H1 (cell line): ENCODE results near the gene CCDC51. TPM values are rescaled to one million over a fixed set of nuclear protein-coding genes. Genes with fewer than 3 reads are reported as not detected.

Source experiments
- CTCF ChIA-PET: fragments of 300-600 bp; sonication (Branson Sonifier 250); formaldehyde crosslinking; loops from one replicate; lab custom pipeline; 2021; ENCODE audit not compliant: partially characterized antibody; lab: Charles Lee
- POLR2A ChIA-PET: fragments of 300-600 bp; sonication (Branson Sonifier 250); formaldehyde crosslinking; loops from one replicate; lab custom pipeline; 2021; ENCODE audit warnings: inconsistent platforms; ENCODE audit not compliant: partially characterized antibody; lab: Charles Lee
- DNase-seq, 2 experiments: peaks; one replicate each; pipeline versions ENCODE4 v3.0.0 to v3.0.0-alpha.2; 2010 to 2022; ENCODE audit warnings: low spot score in 2 of 2, low read depth in 1 of 2, mixed read lengths in 1 of 2
- FAIRE-seq: peaks from 2 replicates; lab custom pipeline; 2011; peaks lifted over from hg19 to GRCh38; lab: Jason Lieb, UNC
- H2AFZ ChIP-seq: 2 replicates; pipeline ENCODE4 v1.8.1; 2012; ENCODE audit warnings: low read length, inconsistent platforms
- H2AK5ac ChIP-seq: 2 replicates; pipeline ENCODE4 v1.6.1; 2013; ENCODE audit warnings: low read depth, low read length
- H2BK120ac ChIP-seq: replicated peaks from 2 replicates; pipeline ENCODE3; 2013; ENCODE audit warnings: low read depth, low read length, inconsistent platforms
- H2BK12ac ChIP-seq: 2 replicates; pipeline ENCODE4 v1.6.1; 2013; ENCODE audit warnings: low read depth, low read length
- H2BK15ac ChIP-seq: 2 replicates; pipeline ENCODE4 v1.6.1; 2013; ENCODE audit warnings: low read length
- H2BK20ac ChIP-seq: 2 replicates; pipeline ENCODE4 v1.6.1; 2013; ENCODE audit warnings: low read length
- H2BK5ac ChIP-seq: 2 replicates; pipeline ENCODE4 v1.6.1; 2013; ENCODE audit warnings: low read depth, low read length
- H3K14ac ChIP-seq: 2 replicates; pipeline ENCODE4 v1.6.1; 2013; ENCODE audit warnings: inconsistent platforms; ENCODE audit not compliant: insufficient read length
- H3K18ac ChIP-seq: 2 replicates; pipeline ENCODE4 v1.6.1; 2013; ENCODE audit warnings: low read length; ENCODE audit errors: extremely low read depth
- H3K23ac ChIP-seq: 2 replicates; pipeline ENCODE4 v1.6.1; 2013; ENCODE audit warnings: inconsistent platforms; ENCODE audit not compliant: insufficient read length
- H3K23me2 ChIP-seq: 2 replicates; pipeline ENCODE4 v1.6.1; 2013; ENCODE audit warnings: low read depth, low read length
- H3K27ac ChIP-seq: 2 replicates; pipeline ENCODE4 v1.6.1; 2011; ENCODE audit warnings: low read depth, low read length, inconsistent platforms
- H3K27me3 ChIP-seq, 4 experiments: replicated peaks in 1 of 4; 1 replicate in 1 of 4; 2 replicates in 3 of 4; pipeline versions ENCODE4 v1.6.1 to v1.8.1; 2011 to 2013; ENCODE audit warnings: low read length in 3 of 4, mild to moderate bottlenecking in 3 of 4, inconsistent platforms in 2 of 4, mixed read lengths in 2 of 4, moderate library complexity in 1 of 4; ENCODE audit not compliant: control insufficient read depth in 3 of 4, insufficient read depth in 3 of 4; ENCODE audit errors: extremely low read depth in 1 of 4
- H3K36me3 ChIP-seq, 4 experiments: 2 replicates each; pipeline versions ENCODE4 v1.6.1 to v1.8.1; 2011 to 2013; ENCODE audit warnings: mild to moderate bottlenecking in 4 of 4, low read length in 3 of 4, moderate library complexity in 2 of 4, control low read depth in 1 of 4, inconsistent platforms in 1 of 4; ENCODE audit not compliant: insufficient read depth in 4 of 4, control insufficient read depth in 2 of 4
- H3K4ac ChIP-seq: replicated peaks from 2 replicates; pipeline ENCODE3; 2013; ENCODE audit warnings: low read length, low read depth, mixed read lengths, inconsistent platforms; ENCODE audit not compliant: insufficient read length
- H3K4me1 ChIP-seq, 4 experiments: replicated peaks in 1 of 4; 1 replicate in 1 of 4; 2 replicates in 3 of 4; pipeline versions ENCODE4 v1.6.1 to v1.8.1; 2011 to 2013; ENCODE audit warnings: low read length in 3 of 4, inconsistent platforms in 2 of 4, mixed read lengths in 1 of 4; ENCODE audit not compliant: insufficient read depth in 4 of 4, control insufficient read depth in 3 of 4
- H3K4me2 ChIP-seq, 2 experiments: 2 replicates each; pipeline versions ENCODE4 v1.6.1 to v1.8.1; 2011 to 2013; ENCODE audit warnings: low read depth in 2 of 2, low read length in 2 of 2, control low read depth in 1 of 2, inconsistent platforms in 1 of 2, mild to moderate bottlenecking in 1 of 2; ENCODE audit not compliant: insufficient read depth in 1 of 2
- H3K4me3 ChIP-seq, 4 experiments: fragments of 200-600, 300-600 bp in 1 of 4; sonication (generic), shearing (Covaris generic), sonication (Bioruptor Twin) in 1 of 4; 2 replicates each; pipeline versions ENCODE4 v1.5.1 to v1.8.1; 2011 to 2016; ENCODE audit warnings: low read length in 4 of 4, low read depth in 3 of 4, control low read depth in 2 of 4, inconsistent platforms in 2 of 4, mild to moderate bottlenecking in 2 of 4, mixed read lengths in 1 of 4, moderate library complexity in 1 of 4; ENCODE audit not compliant: insufficient read depth in 2 of 4; ENCODE audit errors: extremely low read depth in 1 of 4
- H3K56ac ChIP-seq: replicated peaks from 2 replicates; pipeline ENCODE3; 2013; ENCODE audit warnings: low read depth, mild to moderate bottlenecking, mixed read lengths, low read length, inconsistent platforms; ENCODE audit not compliant: insufficient read length
- H3K79me1 ChIP-seq: 2 replicates; pipeline ENCODE4 v1.6.1; 2013; ENCODE audit warnings: low read depth, low read length, control low read depth
- H3K79me2 ChIP-seq, 2 experiments: 2 replicates each; pipeline versions ENCODE4 v1.6.1 to v1.8.1; 2012 to 2013; ENCODE audit warnings: low read length in 2 of 2, mild to moderate bottlenecking in 2 of 2, inconsistent platforms in 1 of 2; ENCODE audit not compliant: insufficient read depth in 2 of 2, control insufficient read depth in 1 of 2
- H3K9ac ChIP-seq, 4 experiments: replicated peaks in 1 of 4; 1 replicate in 1 of 4; 2 replicates in 3 of 4; pipeline versions ENCODE4 v1.6.1 to v1.8.1; 2011 to 2013; ENCODE audit warnings: low read depth in 3 of 4, low read length in 3 of 4, control low read depth in 2 of 4, mild to moderate bottlenecking in 2 of 4, moderate library complexity in 2 of 4, inconsistent platforms in 1 of 4; ENCODE audit errors: extremely low read depth in 1 of 4
- H3K9me3 ChIP-seq, 2 experiments: 2 replicates each; pipeline versions ENCODE4 v1.6.1 to v1.8.1; 2012 to 2013; ENCODE audit warnings: mild to moderate bottlenecking in 2 of 2, moderate library complexity in 2 of 2, control low read depth in 1 of 2, inconsistent platforms in 1 of 2, low read depth in 1 of 2, low read length in 1 of 2, mixed read lengths in 1 of 2; ENCODE audit not compliant: insufficient read depth in 2 of 2
- H4K20me1 ChIP-seq, 2 experiments: replicated peaks in 1 of 2; 2 replicates each; pipeline versions ENCODE3 to v1.8.1; 2011 to 2013; ENCODE audit warnings: inconsistent platforms in 2 of 2, low read length in 2 of 2, mild to moderate bottlenecking in 1 of 2; ENCODE audit not compliant: insufficient read depth in 2 of 2, control insufficient read depth in 1 of 2
- H4K5ac ChIP-seq: 2 replicates; pipeline ENCODE4 v1.6.1; 2013; ENCODE audit warnings: low read length, low read depth, mixed read lengths, inconsistent platforms; ENCODE audit not compliant: insufficient read length
- H4K8ac ChIP-seq: 2 replicates; pipeline ENCODE4 v1.8.0; 2013; ENCODE audit warnings: mild to moderate bottlenecking, moderate library complexity, low read length, inconsistent platforms; ENCODE audit not compliant: insufficient read depth; ENCODE audit errors: extremely low read depth
- H4K91ac ChIP-seq: replicated peaks from 2 replicates; pipeline ENCODE3; 2013; ENCODE audit warnings: low read length, mixed read lengths, inconsistent platforms; ENCODE audit not compliant: insufficient read length
- ATF3 ChIP-seq: IDR thresholded peaks from 2 replicates; pipeline ENCODE4 v1.6.1; 2011; ENCODE audit warnings: low read depth, mild to moderate bottlenecking, low read length; ENCODE audit not compliant: insufficient read depth
- CBX5 ChIP-seq: fragments of 300-800, 300-1000 bp; sonication (generic); IDR thresholded peaks from 2 replicates; pipeline ENCODE4 v1.7.1; 2016; ENCODE audit warnings: antibody characterized with exemption, low read length, low read depth
- JUN ChIP-seq: IDR thresholded peaks from 2 replicates; pipeline ENCODE4 v1.6.1; 2011; ENCODE audit warnings: low read depth, mild to moderate bottlenecking, improper control_type of control experiment, low read length
- KDM1A ChIP-seq: fragments of 200-600, 300-600 bp; sonication (generic); IDR thresholded peaks from 2 replicates; pipeline ENCODE4 v1.7.1; 2016; ENCODE audit warnings: mild to moderate bottlenecking, low read length, borderline replicate concordance
- RAD21 ChIP-seq, 2 experiments: IDR thresholded peaks in 1 of 2; conservative IDR thresholded peaks in 1 of 2; 2 replicates each; pipeline ENCODE4 v1.6.1; 2011; ENCODE audit warnings: low read depth in 2 of 2, low read length in 2 of 2, improper control_type of control experiment in 1 of 2, inconsistent platforms in 1 of 2, mild to moderate bottlenecking in 1 of 2, moderate library complexity in 1 of 2
- RFX5 ChIP-seq: IDR thresholded peaks from 2 replicates; pipeline ENCODE4 v1.6.1; 2011; ENCODE audit warnings: low read depth, low read length, improper control_type of control experiment, borderline replicate concordance
- SIX5 ChIP-seq: IDR thresholded peaks from 2 replicates; pipeline ENCODE4 v1.6.1; 2011; ENCODE audit warnings: mild to moderate bottlenecking, low read depth, low read length
- SP2 ChIP-seq: IDR thresholded peaks from 2 replicates; pipeline ENCODE4 v1.6.1; 2012; ENCODE audit warnings: mild to moderate bottlenecking, low read length, inconsistent platforms
- SUZ12 ChIP-seq: fragments of 200-600 bp; sonication (generic); IDR thresholded peaks from 2 replicates; pipeline ENCODE4 v1.6.1; 2012; ENCODE audit warnings: mild to moderate bottlenecking, inconsistent platforms, low read length, moderate library complexity, mixed read lengths
- USF2 ChIP-seq: IDR thresholded peaks from 2 replicates; pipeline ENCODE4 v1.6.1; 2011; ENCODE audit warnings: low read length, improper control_type of control experiment
- WGBS, 2 experiments: shearing (Covaris generic) in 1 of 2; methylation state at CpG; one replicate each; pipeline versions ENCODE4 v1.1.6 to v1.1.7; 2013 to 2015; ENCODE audit warnings: low lambda C conversion rate in 2 of 2, mixed read lengths in 2 of 2, inconsistent platforms in 1 of 2, low coverage in 1 of 2, missing lambda C conversion rate in 1 of 2; ENCODE audit not compliant: insufficient replicate concordance in 2 of 2, insufficient coverage in 1 of 2, insufficient read length in 1 of 2; ENCODE audit errors: extremely low coverage in 1 of 2, missing lambda C conversion rate in 1 of 2; 5-methylcytosine and 5-hydroxymethylcytosine counted together
- polyA plus RNA-seq, 7 experiments: library from polyadenylated mRNA; depleted of rRNA in 3 of 7; stranded (reverse) in 5 of 7; unstranded in 2 of 7; fragments of >200 nt in 5 of 7; fragments of 200-250 nt in 2 of 7; gene quantifications; 1 replicate in 5 of 7; 2 replicates in 1 of 7; 4 replicates in 1 of 7; pipeline versions ENCODE4 v1.2.1 to v1.2.3, GENCODE V29; 2011 to 2013; ENCODE audit warnings: missing spikeins in 2 of 7, mixed read lengths in 2 of 7
- total RNA-seq: library from RNA; stranded (reverse); fragmentation: NEBNext Ultra II Directional; extraction: Animal tissue kit (Norgen Biotek cat#: 25700); gene quantifications from 2 replicates; pipeline ENCODE4 v1.2.1, GENCODE V29; 2021

CCDC51 gene
- total and polyA plus RNA-seq, 2 of the 8 experiments (the other 6 are each of a cell fraction or from before 2014, with no cell fraction given): 21.3 to 21.4 TPM

- Histone ChIP-seq H4K20me1 (peaks cover 3 to 7% of the 10 kb centered on the region in 2 experiments), H3K27ac (no peak overlapping the region; the same call in 1 of the 2 replicates)
- FAIRE-seq: no peak
These were observed 23.8 kb upstream of the CCDC51 start for GRCh38 chr3:48463703-48464102.

More at GRCh38 chr3:48463703-48464102, 23.8 kb upstream of the CCDC51 start:
- no peak for DNase-seq
- H2BK20ac ChIP-seq: no peak overlapping the region
- no peak overlapping the region for H4K8ac ChIP-seq
- no peaks in the 10 kb centered on the region; the same call in 1 of the 2 replicates for H3K79me1 ChIP-seq
- no peak overlapping the region for H2AK5ac ChIP-seq
- H3K36me3 ChIP-seq: peaks cover 17 to 45% (median 35%) of the 10 kb centered on the region in 4 experiments
- H3K18ac ChIP-seq: no peak overlapping the region
- POLR2A ChIA-PET: interaction anchor here (0.9 to 8.1 kb wide), 17 partner anchors 12 to 133 kb away, joined by 3 to 83 read pairs (median 5); partner anchors contain the start of genes ATRIP, CCDC51 and TMA7
- no peaks in the 10 kb centered on the region for H3K23me2 ChIP-seq
- 84% methylated on average over 9 of the region's 9 CpGs; no CpG with 5 or more reads in 1 of the 2 experiments for WGBS, 2 experiments
- peaks cover 0 to 3% of the 10 kb centered on the region in 2 experiments; a peak in 1 of 4 replicates for H3K79me2 ChIP-seq
- H3K4me3 ChIP-seq: no peak overlapping the region
- H4K91ac ChIP-seq: no peak overlapping the region
- no peaks in the 10 kb centered on the region for H3K9me3 ChIP-seq
- H2BK12ac ChIP-seq: 0 out of 2 replicates have a peak overlapping the region, but pooled peaks have one; percentile 0
- H3K4me1 ChIP-seq: peaks cover 0 to 21% (median 13%) of the 10 kb centered on the region in 4 experiments; a peak in 5 of 7 replicates
- CTCF ChIA-PET: interaction anchor here (0.9 to 21.5 kb wide), 15 partner anchors 9 to 96 kb away, joined by 3 to 251 read pairs (median 6); partner anchors contain the start of genes ATRIP, PFKFB4 and SHISA5
- H2BK5ac ChIP-seq: no peak overlapping the region; the same call in 1 of the 2 replicates
- no peak overlapping the region for H3K14ac ChIP-seq
- H3K9ac ChIP-seq: no peak overlapping the region
- H2AFZ ChIP-seq: no peak overlapping the region
- H3K4ac ChIP-seq: no peak overlapping the region
- H3K4me2 ChIP-seq: no peak overlapping the region
- no peak overlapping the region for H2BK120ac ChIP-seq
- H3K27me3 ChIP-seq: no peaks in the 10 kb centered on the region
- no peak overlapping the region for H3K23ac ChIP-seq
- no peak for TF ChIP-seq SP2
- no peak for TF ChIP-seq ATF3
- no peak for TF ChIP-seq RAD21 (IDR thresholded peaks at IDR 0.05 in 1 of 2, conservative IDR thresholded peaks at IDR 0.05 in 1 of 2; ENCODE audit: low read depth in 2 of 2, low read length in 2 of 2)
- no peak for TF ChIP-seq SUZ12
- TF ChIP-seq JUN: no peak
- TF ChIP-seq SIX5: no peak
- no peak for TF ChIP-seq KDM1A
- TF ChIP-seq USF2: no peak
- no peak for TF ChIP-seq CBX5
- TF ChIP-seq RFX5: no peak
- no peak overlapping the region for H2BK15ac ChIP-seq
- H4K5ac ChIP-seq: no peak overlapping the region
- no peak overlapping the region for H3K56ac ChIP-seq
